OCI-LY3 (cell line): ENCODE results near the gene FAM209B.

ENCODE experiments used
- H2AFZ ChIP-seq: fragments of 200-600, 300-600 bp; shearing (Covaris generic); 2 replicates; pipeline ENCODE4 v1.6.0; 2014; ENCODE audit warnings: antibody characterized with exemption, low read depth, low read length
- H3K27ac ChIP-seq: fragments of 200-600, 300-600 bp; sonication (generic); 2 replicates; pipeline ENCODE4 v1.5.1; 2014; ENCODE audit warnings: mild to moderate bottlenecking, low read length, moderate library complexity, mixed read lengths
- H3K27me3 ChIP-seq: fragments of 200-600, 300-600 bp; sonication (generic); 2 replicates; pipeline ENCODE4 v1.6.1; 2014; ENCODE audit warnings: low read depth, low read length, mixed read lengths
- H3K36me3 ChIP-seq: fragments of 200-600, 300-600 bp; sonication (generic); replicated peaks from 2 replicates; pipeline ENCODE3; 2014; ENCODE audit warnings: low read depth, low read length, mixed read lengths
- H3K4me1 ChIP-seq: fragments of 300-600, 200-600 bp; sonication (generic); 2 replicates; pipeline ENCODE4 v1.6.1; 2014; ENCODE audit warnings: low read length, mixed read lengths
- H3K4me2 ChIP-seq: fragments of 200-600, 300-600 bp; sonication (generic); 2 replicates; pipeline ENCODE4 v1.6.1; 2014; ENCODE audit warnings: low read length, mixed read lengths
- H3K4me3 ChIP-seq: fragments of 300-600, 200-600 bp; sonication (generic); 2 replicates; pipeline ENCODE4 v1.5.1; 2014; ENCODE audit warnings: antibody characterized with exemption, mild to moderate bottlenecking, low read length, moderate library complexity
- H3K79me2 ChIP-seq: fragments of 300-600, 200-600 bp; shearing (Covaris generic); 2 replicates; pipeline ENCODE4 v1.6.1; 2014; ENCODE audit warnings: mild to moderate bottlenecking, low read length, mixed read lengths
- H3K9ac ChIP-seq: fragments of 300-600, 200-600 bp; shearing (Covaris generic); 2 replicates; pipeline ENCODE4 v1.6.0; 2014; ENCODE audit warnings: mild to moderate bottlenecking, low read length, moderate library complexity
- H3K9me3 ChIP-seq: fragments of 200-600, 300-600 bp; shearing (Covaris generic); 2 replicates; pipeline ENCODE4 v1.6.1; 2014; ENCODE audit warnings: low read length, mixed read lengths; ENCODE audit not compliant: insufficient read depth
- H4K20me1 ChIP-seq: fragments of 200-600, 300-600 bp; sonication (generic); 2 replicates; pipeline ENCODE4 v1.6.1; 2016; ENCODE audit warnings: low read length, mixed read lengths; ENCODE audit not compliant: insufficient read depth
- CTCF ChIP-seq: fragments of 200-600, 300-600 bp; sonication (generic); IDR thresholded peaks from 2 replicates; pipeline ENCODE4 v1.5.1; 2014; ENCODE audit warnings: antibody characterized with exemption, low read length, low read depth
- EZH2phosphoT487 ChIP-seq: fragments of 200-600 bp; shearing (Covaris generic); IDR thresholded peaks from 2 replicates; pipeline ENCODE4 v1.6.1; 2018; ENCODE audit warnings: antibody characterized with exemption, mixed run types, low read depth

Gene FAM209B

GRCh38 chr20:56517641-56518040 lies 15.4 kb upstream of the FAM209B start:
- Histone ChIP-seq H3K4me1 (no peaks in the 10 kb centered on the region), H3K4me3 (no peak overlapping the region), H3K27ac (no peak overlapping the region), H3K36me3 (peaks cover 57% of the 10 kb centered on the region), H2AFZ (no peak overlapping the region), H3K9ac (no peak overlapping the region), H4K20me1 (0 out of 2 replicates have a peak, but pooled peaks cover 3% of the 10 kb centered on the region), H3K27me3 (no peaks in the 10 kb centered on the region), H3K9me3 (no peaks in the 10 kb centered on the region), H3K4me2 (no peak overlapping the region), H3K79me2 (no peaks in the 10 kb centered on the region)
- no peak for TF ChIP-seq CTCF
- TF ChIP-seq EZH2phosphoT487 = no peak

GRCh38 chr20:56518126-56518525 lies 14.9 kb upstream of the FAM209B start:
- Histone ChIP-seq H4K20me1 (0 out of 2 replicates have a peak, but pooled peaks cover 3% of the 10 kb centered on the region), H3K27me3 (no peaks in the 10 kb centered on the region), H3K27ac (no peak overlapping the region), H3K79me2 (no peaks in the 10 kb centered on the region), H3K4me2 (no peak overlapping the region), H3K4me3 (no peak overlapping the region), H3K36me3 (peaks cover 54% of the 10 kb centered on the region), H3K9ac (no peak overlapping the region), H3K9me3 (no peaks in the 10 kb centered on the region), H3K4me1 (no peaks in the 10 kb centered on the region), H2AFZ (no peak overlapping the region)
- TF ChIP-seq CTCF (no peak), EZH2phosphoT487 (no peak)

GRCh38 chr20:56518721-56519398 lies 14.2 kb upstream of the FAM209B start:
- H2AFZ ChIP-seq = no peak overlapping the region
- TF ChIP-seq CTCF (no peak), EZH2phosphoT487 (no peak)
- H4K20me1 ChIP-seq = 0 out of 2 replicates have a peak, but pooled peaks cover 3% of the 10 kb centered on the region
- no peaks in the 10 kb centered on the region for H3K9me3 ChIP-seq
- H3K4me1 ChIP-seq = no peaks in the 10 kb centered on the region
- no peak overlapping the region for H3K4me3 ChIP-seq
- no peaks in the 10 kb centered on the region for H3K79me2 ChIP-seq
- no peak overlapping the region for H3K4me2 ChIP-seq
- no peak overlapping the region for H3K9ac ChIP-seq
- H3K27ac ChIP-seq = no peak overlapping the region
- no peaks in the 10 kb centered on the region for H3K27me3 ChIP-seq
- peaks cover 48% of the 10 kb centered on the region for H3K36me3 ChIP-seq

GRCh38 chr20:56519551-56519950 lies 13.5 kb upstream of the FAM209B start:
- H3K9me3 ChIP-seq = no peaks in the 10 kb centered on the region
- H3K27ac ChIP-seq = no peak overlapping the region
- peaks cover 48% of the 10 kb centered on the region for H3K36me3 ChIP-seq
- H3K9ac ChIP-seq = no peak overlapping the region
- no peaks in the 10 kb centered on the region for H3K79me2 ChIP-seq
- H3K4me2 ChIP-seq = no peak overlapping the region
- TF ChIP-seq EZH2phosphoT487 (no peak), CTCF (no peak)
- no peaks in the 10 kb centered on the region for H3K4me1 ChIP-seq
- no peak overlapping the region for H2AFZ ChIP-seq
- H3K27me3 ChIP-seq = no peaks in the 10 kb centered on the region
- no peak overlapping the region for H3K4me3 ChIP-seq
- 0 out of 2 replicates have a peak, but pooled peaks cover 3% of the 10 kb centered on the region for H4K20me1 ChIP-seq
